Activated CD4-positive, alpha-beta T cell treated with anti-CD3 and anti-CD28 coated beads for 1 hour (primary cell): ENCODE measurements around the gene IL18R1.
"Not testable (repeated sequence)": the region's sequence is repeated elsewhere in the genome, so short reads cannot be mapped to it uniquely, and the experiment has no call there.

ENCODE experiments used
- DNase-seq: peaks from one replicate; pipeline ENCODE4 v3.0.0-alpha.2; 2020

The IL18R1 gene

DNA sequence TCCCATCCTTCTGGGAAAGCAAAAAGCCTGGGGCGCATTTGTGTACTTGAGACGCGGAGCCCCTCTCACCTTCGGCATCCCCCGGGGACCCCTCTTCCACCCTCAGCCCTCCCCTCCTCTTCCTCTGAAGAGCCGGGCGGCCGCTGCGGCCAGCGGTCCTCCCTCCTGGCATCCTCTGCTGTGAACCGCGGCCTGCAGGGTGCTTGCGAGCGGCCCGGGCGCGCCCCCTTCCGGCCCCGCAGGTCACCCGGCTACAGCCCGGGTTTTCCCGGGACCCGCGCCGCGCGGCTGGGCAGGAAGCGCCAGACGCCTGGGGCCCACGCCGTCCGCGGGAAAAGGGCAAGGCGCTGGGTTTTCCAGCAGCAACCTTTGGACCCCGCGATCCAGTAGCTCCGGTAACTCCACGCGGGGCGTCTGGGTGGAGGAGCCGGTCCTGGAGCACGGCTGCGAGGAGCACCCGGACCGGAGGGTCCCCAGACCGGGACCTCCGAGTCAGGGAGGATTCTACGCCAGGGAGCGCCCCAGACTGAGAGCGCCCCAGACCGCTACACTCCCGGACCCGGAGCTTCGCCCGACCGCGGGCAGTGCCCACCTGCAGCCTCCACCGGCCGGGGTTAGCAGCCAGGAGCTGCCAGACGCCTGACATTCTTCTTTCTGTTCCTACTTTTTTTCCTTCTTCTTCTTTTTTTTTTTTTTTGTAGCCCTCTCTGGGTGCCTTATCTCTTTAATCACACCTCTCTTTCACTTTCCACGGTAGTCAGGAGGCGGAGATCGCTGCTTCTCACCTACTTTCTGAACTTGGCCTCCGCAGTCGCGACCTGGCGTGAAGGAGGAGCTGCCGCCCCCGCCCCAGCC is at the start of gene IL18R1:
Gene IL18R1, plus strand, starts transcription at position 271 of the 855 bp plus-strand sequence. CDS start 6,865 bp downstream, outside the sequence.
- DNase-seq = peak; percentile 54

- DNase-seq = no peak
These were observed 49.5 kb upstream of the IL18R1 start for GRCh38 chr2:102306125-102306524.

DNA sequence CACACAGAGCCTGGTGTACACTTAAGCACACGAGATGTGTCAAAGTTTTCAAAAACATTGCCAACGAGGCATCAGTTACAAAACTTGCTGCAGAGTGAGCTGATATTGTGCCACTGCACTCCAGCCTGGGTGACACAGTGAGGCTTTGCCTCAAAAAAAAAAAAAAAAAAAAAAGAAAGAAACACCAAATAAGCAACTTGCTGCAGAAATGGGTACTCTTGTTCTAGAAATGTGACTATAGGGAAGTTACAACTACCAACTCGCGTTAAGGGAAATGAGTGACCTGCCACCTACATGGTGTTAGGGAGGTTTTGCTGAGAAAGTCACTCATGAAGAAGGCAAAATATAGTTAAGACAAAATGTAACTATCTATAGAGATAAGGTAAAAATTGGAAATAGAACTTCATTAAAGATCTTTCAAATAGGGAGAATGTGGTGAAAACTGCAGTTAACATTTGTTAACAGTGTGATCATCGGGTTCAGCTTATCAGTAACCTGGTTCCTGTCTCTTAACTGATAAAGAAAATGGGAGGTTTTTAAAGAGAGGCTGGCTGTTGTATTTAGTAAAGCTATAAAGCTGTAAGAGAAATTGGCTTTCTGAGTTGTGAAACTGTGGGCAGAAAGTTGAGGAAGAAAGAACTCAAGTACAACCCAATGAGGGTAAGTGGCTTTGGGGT is 44.5 kb upstream of the IL18R1 start, which contains the start of gene IL1RL1:
Gene IL1RL1, plus strand, starts transcription at position 600 of the 677 bp plus-strand sequence. CDS start 26,702 bp downstream, outside the sequence.
- no peak for DNase-seq

- DNase-seq = no peak
These were observed 42.6 kb upstream of the IL18R1 start for GRCh38 chr2:102313025-102313424.

DNA sequence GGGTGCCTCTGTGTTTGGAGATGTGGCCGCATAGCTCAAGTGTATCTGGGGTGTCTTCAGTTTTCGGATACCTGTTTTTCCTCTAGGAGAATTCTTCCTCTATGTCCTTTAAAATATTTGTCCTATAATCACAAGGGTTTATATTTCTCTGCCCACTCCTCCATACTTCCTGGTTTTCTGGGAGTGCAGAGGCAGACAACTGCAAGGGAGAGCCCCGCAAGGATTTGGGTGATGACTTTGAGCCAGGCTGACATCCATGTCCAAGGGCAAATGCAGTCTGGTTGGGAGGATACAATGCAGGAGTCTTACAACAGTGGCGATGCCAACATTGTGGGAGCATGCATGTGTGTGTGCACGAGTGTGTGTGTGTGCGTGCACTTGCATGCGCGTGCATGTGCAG is 42.1 kb upstream of the IL18R1 start:
- no peak for DNase-seq

DNA sequence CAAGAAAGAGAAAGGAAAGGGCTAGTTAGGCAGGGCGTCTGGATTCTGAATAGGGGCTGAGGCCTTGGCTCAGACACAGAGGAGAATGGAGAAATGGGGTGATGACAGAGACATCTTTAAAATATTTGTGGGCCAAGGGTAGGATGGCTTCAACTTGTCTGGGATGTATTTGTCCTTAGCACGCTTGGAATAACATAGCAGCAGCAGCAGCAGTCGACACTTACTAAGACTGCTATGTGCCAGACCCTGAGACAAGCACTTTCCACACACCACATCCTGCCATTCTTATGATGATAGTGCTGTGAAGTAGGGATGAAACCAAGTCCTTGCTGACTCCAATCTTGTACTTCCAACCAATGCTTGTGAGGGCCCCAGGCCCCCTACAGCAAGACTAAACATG is 41.6 kb upstream of the IL18R1 start:
- DNase-seq = no peak

- no peak for DNase-seq
These were observed 39.7 kb upstream of the IL18R1 start for GRCh38 chr2:102315921-102316320.

DNA sequence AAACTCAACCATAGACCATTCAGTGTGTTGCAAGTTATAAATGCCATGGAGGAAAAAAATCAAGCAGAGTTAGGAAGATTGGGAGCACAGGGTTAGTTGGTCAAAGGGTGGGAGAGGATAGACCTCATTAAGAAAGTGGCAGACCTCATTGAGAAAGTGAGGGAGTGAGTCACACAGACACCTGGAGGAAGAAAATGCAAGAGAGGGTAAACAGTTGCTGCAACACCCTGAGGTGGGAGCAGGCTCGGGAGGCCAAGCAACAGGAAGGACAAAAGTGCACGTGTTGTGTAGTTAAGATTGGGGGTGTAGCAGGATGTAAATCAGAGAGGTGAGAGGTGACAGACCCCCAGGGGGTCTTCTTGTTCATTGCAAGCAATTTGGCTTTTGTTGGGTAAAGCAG is 37.9 kb upstream of the IL18R1 start:
- DNase-seq = no peak

DNA sequence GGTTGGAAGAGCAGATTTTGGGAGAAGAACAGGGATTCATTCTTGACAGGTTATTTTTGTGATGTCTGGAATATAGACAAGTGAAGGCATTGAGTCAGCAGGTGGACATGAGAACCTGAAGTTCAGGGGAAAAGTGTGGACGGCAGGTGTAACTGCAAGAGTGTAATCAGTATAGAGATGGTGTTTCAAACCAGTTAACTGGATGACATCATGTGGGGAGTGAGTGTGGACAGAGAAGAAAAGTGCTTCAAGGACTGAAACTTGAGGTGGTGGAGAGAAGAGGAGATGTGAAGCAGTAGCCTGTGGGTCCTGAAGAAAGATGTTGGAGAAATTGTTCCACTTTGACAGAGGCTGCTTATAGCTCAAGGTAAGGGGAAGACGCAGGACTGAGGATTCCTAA is 37.2 kb upstream of the IL18R1 start:
- no peak for DNase-seq

GRCh38 chr2:102321941-102322719 is 33.5 kb upstream of the IL18R1 start:
- no peak for DNase-seq

- DNase-seq = not testable (repeated sequence)
These were observed 30.7 kb upstream of the IL18R1 start for GRCh38 chr2:102324914-102325313.

- DNase-seq = no peak
These were observed 24.1 kb upstream of the IL18R1 start for GRCh38 chr2:102331311-102331980.

- DNase-seq = no peak
These were observed 21.1 kb upstream of the IL18R1 start for GRCh38 chr2:102334486-102334885.

DNA sequence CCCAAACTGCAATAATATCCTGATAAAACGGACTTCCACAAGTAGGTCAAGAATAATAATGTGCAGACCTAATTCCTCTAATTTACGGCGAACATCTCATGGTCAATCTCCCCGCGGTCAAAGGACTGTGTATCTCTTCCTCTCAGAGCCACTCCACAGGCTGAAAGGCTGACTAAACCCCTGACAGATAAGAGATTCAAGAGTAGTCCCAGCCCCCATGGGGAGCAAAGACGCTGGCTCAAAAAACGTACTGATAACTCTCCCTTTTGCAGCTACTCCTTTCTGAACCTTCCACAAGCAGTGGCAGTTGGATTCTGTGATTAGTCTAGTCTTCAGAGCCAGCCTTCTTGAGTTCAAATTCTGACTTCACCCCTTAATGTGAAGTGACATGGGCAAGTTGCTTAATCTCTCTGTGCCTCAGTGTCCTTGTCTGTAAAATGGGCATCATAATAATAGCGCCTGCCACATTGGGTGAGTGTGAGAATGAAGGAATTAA is 19.7 kb upstream of the IL18R1 start:
- DNase-seq = no peak

- DNase-seq = no peak
These were observed 19.1 kb upstream of the IL18R1 start for GRCh38 chr2:102336502-102336945.

DNA sequence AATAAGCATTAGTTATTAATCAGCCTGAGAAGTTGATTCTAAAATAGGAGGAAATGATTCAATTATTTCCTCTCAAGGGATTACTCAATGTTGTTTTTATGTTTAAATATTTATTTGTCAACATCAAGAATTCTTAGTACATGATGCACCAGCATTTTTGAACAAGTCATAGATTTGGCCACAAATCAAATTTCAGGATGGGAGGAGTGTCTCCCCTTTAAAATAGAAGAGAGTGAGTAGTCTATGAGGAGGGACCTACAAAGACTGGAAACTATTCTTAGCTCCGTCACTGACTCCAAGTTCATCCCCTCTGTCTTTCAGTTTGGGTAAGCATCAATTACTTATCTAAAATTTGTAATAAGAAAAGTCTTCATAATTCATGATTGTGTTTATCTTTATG is 18.6 kb upstream of the IL18R1 start:
- no peak for DNase-seq

DNA sequence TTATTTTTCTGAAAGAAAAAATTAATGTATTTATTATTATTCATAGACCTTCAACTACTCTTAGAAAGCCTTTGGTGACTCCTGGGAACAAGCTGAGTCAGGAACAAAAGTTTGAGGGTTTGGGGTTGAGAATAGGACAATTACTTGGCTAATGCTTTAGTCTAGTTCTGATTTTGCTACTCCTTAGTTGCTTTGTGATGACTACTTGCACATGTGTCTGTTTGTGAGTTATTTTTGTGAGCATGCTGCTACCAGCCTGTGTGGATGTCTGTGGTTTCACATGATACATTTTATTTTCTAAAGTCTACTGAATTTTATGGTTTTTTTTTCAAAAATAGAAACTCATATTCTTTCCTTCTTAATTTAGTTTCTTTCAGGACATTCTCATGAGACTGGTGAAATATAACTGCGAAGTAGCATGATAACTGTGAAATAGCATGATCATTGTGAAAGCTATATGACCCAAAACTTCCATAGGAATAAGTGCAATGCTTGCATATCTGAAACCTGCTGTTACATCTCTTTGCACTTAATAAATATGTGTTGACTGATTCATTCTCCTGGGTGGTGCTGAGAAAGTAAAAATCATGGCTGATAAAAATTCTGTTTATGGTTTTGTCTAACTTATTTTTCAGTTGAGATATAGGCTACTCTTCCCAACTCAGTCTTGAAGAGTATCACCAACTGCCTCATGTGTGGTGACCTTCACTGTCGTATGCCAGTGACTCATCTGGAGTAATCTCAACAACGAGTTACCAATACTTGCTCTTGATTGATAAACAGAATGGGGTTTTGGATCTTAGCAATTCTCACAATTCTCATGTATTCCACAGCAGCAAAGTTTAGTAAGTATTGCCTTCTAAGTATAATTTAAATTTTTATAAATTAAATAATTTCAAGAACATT is 17.9 kb upstream of the IL18R1 start:
- no peak for DNase-seq

DNA sequence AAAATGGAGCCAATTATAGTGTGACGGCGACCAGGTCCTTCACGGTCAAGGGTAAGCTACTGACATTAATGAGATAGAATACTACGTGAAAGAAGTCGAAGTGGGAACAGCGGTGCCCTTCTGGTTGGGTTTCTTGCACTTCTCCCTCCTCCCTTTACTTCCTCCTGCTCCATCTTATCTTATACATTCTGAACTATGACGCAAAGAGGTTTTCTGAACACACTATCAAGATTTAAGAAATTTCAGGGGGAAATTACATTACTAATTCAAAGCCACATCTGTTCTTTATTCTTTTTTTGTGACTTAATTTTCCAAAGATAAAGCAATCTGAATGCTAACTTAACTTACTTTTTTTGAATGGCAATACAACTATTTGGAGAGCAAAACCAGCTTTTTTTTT is 14.8 kb upstream of the IL18R1 start:
- DNase-seq = no peak

- no peak for DNase-seq
These were observed 12.7 kb upstream of the IL18R1 start for GRCh38 chr2:102342888-102343287.

DNA sequence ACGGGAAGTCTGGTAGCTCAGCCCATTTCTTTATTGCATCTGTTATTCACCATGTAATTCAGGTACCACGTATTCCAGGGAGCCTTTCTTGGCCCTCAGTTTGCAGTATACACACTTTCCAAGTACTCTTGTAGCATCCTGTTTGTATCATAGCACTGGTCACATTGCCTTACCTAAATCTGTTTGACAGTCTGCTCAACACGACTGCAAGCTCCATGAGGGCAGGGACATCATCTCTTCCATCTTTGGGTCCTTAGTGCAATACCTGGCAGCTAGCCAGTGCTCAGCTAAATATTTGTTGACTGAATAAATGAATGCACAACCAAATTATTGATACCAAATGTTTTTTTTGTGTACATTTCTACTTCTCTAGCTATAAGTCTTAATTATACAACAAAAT is 11.2 kb upstream of the IL18R1 start:
- DNase-seq = no peak

DNA sequence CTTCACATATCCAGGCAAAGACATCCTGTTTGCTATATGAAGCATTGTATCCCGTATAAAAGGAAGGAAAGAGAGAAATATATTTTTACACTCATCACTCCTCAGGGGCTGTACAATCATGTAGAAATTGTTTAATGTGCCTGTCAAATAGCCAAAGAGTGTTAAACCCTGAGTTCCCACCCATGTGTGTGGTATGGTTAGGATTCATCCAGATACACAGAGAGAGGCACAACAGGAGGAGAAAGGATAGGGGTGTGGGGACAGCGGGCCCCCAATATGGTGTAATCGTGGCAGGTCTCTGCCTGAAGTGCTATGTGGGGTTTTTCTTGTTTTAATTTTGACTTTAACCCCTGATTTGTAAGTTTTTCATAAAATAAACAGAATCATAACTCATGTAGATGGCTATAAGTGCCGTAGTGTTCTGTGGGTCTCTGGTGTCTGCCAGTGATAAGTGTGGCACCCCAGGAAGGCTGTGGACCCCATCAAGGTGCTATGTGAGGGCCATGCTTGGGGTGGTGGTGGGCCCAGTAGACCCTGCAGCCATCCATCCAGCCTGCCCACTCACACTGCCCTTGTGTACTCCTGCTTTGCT is 10.2 kb upstream of the IL18R1 start:
- no peak for DNase-seq
